Measurements from ENCODE around the gene PSMD6.

GRCh38 chr3:64039332-64039731, 16.0 kb upstream of the PSMD6 start:
- TF ChIP-seq TAF1 (IDR thresholded peaks at IDR 0.05; ENCODE audit: borderline replicate concordance, insufficient read depth, low read length) (no peak), SIN3A (IDR thresholded peaks at IDR 0.05; ENCODE audit: borderline replicate concordance, insufficient read depth, low read length) (no peak), POLR2AphosphoS5 (IDR thresholded peaks at IDR 0.05; ENCODE audit: low read depth, low read length) (no peak), REST (IDR thresholded peaks at IDR 0.05; ENCODE audit: insufficient read depth in 1 of 2, low read depth in 2 of 2, low read length in 2 of 2) (no peak)

Measured in PFSK-1 (cell line).